GM18868 (cell line): ENCODE results near the gene ELOF1.
"Not testable (repeated sequence)": the region's sequence is repeated elsewhere in the genome, so short reads cannot be mapped to it uniquely, and the experiment has no call there.

Experiments used
- ATAC-seq: cut with Tn5 transposase; IDR thresholded peaks from one replicate; pipeline ENCODE4 v1.9.1; 2021; ENCODE audit warnings: mild to moderate bottlenecking, moderate library complexity; ENCODE audit not compliant: unreplicated experiment

The ELOF1 gene

DNA sequence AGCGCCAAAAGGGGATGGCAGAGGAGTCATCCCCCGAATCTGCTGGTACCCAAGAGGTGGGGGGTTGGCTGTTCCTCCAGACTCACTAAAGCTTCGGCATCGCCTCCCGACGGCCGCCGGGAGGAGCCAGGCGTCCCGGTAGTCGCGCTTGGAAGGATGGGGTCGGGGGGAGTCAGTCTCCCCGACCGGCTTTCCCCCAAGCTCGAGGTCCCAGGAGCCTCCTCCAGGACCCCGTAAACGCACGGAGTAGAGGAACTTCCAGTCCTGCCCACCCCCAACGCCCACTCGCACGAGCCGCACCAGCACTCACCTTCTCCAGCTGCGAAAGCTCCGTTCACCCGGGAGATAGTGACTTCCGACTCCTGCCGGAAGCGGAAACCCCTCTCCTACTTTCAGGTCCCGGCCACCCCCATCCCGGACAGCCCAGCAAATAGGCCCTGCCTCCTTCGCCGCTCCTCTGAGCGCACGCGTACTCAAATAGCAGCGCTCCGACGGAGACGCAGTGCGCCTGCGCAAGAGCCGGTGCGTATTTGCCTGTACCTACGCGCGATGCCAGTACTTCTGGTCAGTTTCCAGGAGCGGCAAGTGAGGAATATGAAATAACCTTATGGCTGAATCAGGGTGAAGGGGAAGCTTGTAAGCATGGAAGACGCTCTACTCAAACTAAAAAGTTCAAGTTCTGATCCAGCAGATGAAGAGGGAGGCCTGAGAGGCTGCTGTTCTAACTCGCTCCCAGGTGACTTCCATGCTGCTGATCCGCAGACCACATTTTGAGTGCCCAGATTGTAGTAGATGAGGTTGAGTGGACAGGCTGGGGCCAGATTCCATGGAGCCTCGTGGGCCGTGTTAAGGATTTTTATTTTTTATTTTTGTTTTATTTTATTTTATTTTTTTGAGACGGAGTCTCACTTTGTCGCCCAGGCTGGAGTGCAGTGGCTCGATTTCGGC is at the start of gene ELOF1:
Gene ELOF1 (minus strand): TSS at position 350 of the 948 bp plus-strand sequence. CDS start 4,883 bp downstream, outside the sequence.
- ATAC-seq = peak; percentile 77

GRCh38 chr19:11606484-11606883 is 47.5 kb upstream of the ELOF1 start:
- no peak for ATAC-seq

DNA sequence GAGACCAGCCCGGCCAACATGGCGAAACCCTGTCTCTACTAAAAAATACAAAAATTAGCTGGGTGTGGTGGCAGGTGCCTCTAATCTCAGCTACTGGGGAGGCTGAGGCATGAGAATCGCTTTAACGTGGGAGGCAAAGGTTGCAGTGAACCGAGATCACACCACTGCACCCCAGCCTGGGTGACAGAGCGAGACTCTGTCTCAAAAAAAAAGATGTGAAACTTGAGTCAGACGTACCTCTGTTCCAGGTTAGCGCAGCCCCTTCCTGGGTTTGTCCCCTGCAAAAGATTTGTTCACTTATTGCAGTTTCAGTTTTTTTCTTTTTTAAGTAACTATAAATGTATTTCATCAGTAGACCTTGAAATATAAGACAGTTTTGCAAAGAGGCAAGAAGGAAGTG is 40.7 kb upstream of the ELOF1 start:
- ATAC-seq = not testable (repeated sequence)

GRCh38 chr19:11598746-11599145 is 39.7 kb upstream of the ELOF1 start:
- ATAC-seq = no peak

- no peak for ATAC-seq
Measured at GRCh38 chr19:11598103-11598483, 39.1 kb upstream of the ELOF1 start.

- peak; percentile 96 for ATAC-seq
Measured at GRCh38 chr19:11597202-11598102, 38.4 kb upstream of the ELOF1 start, which contains the start of gene ZNF627. Gene ZNF627 (plus strand): TSS chr19:11597483. CDS start chr19:11597628, 145 bp downstream.

DNA sequence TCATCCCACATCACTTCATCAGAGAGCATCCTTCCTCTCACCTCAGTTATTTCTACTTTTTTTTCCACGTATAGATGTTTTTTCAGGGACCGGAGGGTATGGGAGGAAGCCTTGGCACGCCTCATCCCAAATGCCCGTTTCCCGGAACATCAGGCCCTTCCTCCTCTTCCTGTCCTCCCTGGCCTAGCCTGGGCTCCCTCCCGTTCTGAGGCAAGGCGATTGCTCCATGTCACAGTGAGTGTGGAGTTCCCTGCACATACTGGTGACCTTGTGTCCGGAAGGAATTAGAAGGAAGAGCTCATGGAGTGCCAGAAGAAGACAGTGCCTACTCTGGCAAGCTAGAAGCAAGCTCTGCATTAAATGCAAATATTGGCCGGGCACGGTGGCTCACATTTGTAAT is 37.1 kb upstream of the ELOF1 start:
- ATAC-seq = no peak

DNA sequence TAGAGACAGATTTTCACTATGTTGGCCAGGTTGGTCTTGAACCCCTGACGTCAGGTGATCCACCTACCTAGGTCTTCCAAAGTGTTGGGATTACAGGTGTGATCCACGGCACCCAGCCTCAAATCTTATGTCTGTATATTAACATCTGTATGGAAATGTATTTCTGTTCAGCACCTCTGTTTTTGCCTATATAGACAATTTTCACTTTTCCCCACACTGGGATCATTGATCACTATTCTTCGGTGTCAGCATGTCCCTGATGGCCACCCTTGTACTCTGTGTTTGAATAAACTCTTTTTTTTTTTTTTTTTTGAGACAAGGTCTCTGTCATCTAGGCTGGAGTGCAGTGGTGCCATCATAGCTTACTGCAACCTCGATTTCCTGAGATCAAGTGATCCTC is 35.1 kb upstream of the ELOF1 start:
- ATAC-seq = no peak

DNA sequence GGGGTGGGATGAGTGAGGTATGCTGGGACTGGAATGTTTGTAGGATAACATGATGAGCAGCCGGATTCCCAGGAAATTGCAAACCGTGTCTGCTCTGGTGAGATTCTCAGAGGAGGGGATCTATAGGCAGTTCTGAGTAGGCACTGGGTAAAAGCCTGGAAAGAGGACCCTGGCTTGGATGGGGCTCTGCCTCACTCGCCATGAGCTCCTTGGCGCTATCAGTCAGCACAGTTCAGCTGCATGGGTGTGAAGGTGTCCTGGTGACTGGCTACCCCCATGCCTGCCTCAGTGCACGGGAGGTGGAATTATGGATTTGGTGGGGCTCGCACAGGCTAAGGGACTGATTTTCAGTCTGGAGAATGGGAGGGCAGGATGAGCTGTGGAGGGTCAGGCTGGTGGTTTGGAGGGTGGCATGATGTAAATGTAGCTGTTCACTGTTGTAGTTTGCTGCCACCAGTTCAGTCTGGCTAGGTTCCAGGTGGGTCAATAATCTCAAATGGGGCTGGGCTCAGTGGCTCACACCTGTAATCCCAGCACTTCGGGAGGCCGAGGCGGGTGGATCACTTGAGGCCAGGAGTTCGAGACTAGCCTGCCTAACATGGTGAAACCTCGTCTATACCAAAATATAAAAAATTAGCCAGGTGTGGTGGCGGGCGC is 29.1 kb upstream of the ELOF1 start:
- no peak for ATAC-seq

DNA sequence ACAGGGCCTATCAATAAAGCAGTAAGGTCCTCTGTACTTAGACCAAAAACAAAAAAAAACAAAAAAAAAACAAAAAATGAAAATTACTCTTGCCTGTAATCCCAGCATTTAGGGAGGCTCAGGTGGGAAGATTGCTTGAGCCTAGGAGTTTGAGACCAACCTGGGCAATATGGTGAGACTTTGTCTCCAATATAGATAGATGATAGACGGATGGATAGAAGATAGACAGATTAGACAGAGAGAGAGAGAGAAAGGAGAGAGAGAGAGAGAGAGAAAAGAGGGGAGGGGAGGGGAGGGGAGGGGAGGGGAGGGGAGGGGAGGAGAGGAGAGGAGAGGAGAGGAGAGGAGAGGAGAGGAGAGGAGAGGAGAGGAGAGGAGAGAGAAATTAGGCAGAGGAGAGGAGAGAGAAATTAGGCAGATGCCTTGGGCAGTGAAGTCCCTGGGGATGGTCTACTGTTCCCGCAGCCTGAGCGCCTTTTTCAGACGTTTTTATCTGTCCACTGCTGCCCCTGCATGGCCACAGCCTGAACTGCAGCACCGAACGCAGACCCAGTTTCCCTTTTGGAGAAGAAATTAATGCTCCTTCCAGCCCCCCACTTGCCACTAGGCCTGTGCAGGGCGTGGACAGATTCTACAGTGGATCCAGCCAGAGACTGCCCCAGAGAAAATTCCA is 28.4 kb upstream of the ELOF1 start:
- ATAC-seq = no peak

- no peak for ATAC-seq
Measured at GRCh38 chr19:11586331-11586730, 27.3 kb upstream of the ELOF1 start.

- ATAC-seq = peak; percentile 86
Measured at GRCh38 chr19:11581740-11582139, 22.7 kb upstream of the ELOF1 start.

DNA sequence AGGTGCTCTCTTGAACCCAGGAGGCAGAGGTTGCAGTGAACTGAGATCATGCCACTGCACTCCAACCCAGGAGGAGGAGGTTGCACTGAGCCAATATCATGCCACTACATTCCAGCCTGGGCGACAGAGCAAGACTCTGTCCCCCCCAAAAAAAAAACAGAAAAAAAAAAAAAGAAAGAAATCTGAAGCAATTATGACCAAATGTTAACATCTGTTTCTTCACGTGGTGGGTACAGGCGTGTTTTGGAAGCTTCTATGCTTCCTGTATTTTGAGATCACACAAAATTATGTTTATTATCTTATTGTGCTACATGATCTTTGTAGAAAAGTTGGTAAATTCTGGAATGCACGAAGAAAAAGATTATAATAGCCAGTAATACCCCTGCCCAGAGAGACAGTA is 21.1 kb upstream of the ELOF1 start:
- ATAC-seq = no peak

DNA sequence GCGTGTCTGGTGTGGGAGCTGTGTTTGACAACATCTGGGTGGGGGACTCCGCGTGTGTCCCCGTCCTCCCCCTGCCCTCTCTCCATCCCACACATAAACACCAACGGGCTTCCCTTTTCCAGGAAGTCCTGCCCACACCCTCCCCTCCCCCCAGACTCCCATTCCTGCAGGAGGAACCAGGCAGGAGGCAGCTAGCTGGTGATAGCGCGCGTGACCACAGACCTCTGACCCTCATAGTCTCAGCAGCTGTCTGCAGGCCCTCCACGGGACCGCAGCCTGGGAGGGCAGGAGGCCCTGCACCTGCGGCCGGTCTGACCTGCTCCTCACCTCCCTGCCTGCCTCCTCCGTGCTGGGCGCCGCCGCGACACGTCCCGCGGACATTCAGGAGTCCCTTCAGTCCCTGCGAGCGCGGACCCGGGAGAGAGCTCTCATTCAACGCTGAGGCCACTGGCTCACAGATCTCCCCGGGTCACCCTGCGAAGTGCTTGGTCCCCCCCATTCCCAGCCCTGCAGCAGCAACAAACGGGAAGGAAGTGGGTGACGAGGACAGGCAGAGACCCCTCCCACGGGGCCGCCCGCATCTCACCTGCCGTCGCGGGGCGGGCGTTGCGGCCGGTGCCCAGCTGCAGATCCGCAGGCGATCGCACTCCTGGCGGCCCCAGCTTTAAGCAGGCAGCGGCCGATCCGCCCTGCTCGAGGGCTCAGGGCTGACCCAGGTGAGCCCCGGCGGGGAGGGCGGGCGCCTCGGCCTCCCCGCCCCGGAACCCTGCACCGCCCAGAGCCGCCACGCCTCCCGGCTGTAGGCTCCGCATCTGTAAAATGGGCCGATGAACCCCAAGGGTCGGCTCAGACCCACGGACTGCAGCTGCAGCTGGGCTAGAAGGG is 19.5 kb upstream of the ELOF1 start:
- ATAC-seq = no peak

GRCh38 chr19:11577451-11578257 is 18.6 kb upstream of the ELOF1 start, which contains the start of gene ACP5:
Gene ACP5 (minus strand): TSS chr19:11577645. CDS start chr19:11577317, 328 bp downstream.
- no peak for ATAC-seq

DNA sequence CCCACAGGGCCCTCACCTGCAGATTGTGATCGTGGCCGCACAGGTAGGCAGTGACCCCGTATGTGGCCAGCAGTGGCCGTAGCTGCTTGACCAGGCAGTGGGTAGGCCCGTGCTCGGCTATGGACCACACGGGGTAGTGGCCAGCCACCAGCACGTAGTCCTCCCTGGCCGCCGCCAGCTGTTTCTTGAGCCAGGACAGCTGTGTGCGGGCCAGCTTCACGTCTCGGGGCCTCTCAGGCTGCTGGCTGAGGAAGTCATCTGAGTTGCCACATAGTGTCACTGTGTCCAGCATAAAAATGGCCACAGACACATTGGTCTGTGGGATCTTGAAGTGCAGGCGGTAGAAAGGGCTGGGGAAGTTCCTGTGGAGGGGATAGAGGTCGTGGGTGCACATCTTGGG is 17.2 kb upstream of the ELOF1 start:
- no peak for ATAC-seq

GRCh38 chr19:11574689-11575088 is 15.7 kb upstream of the ELOF1 start:
- ATAC-seq = no peak

DNA sequence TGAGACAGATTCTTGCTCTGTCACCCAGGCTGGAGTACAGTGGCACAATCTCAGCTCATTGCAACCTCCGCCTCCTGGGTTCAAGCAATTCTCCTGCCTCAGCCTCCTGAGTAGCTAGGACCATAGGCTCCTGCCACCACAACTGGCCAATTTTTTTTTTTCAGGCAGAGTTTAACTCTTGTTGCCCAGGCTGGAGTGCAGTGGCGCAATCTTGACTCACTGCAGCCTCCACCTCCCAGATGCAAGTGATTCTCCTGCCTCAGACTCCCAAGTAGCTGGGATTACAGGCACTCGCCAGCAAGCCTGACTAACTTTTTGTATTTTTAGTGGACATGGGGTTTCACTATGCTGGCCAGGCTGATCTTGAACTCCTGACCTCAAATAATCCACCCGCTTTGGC is 14.7 kb upstream of the ELOF1 start:
- ATAC-seq = not testable (repeated sequence)
